Fibroblast of pulmonary artery (primary cell): ENCODE data around the gene LPAR1.
"Not testable (repeated sequence)": the region's sequence is repeated elsewhere in the genome, so short reads cannot be mapped to it uniquely, and the experiment has no call there.

Experiments used
- DNase-seq: peaks from one replicate; pipeline ENCODE4 v3.0.0-alpha.2; 2010; ENCODE audit warnings: low read depth
- H3K4me3 ChIP-seq: replicated peaks from 2 replicates; pipeline ENCODE4 v1.5.1; 2011; ENCODE audit warnings: low read depth, mild to moderate bottlenecking, control low read depth, low read length, moderate library complexity
- CTCF ChIP-seq: IDR thresholded peaks from 2 replicates; pipeline ENCODE4 v1.5.1; 2011; ENCODE audit warnings: mild to moderate bottlenecking, control low read depth, low read length, inconsistent platforms; ENCODE audit errors: missing control alignments

Gene LPAR1

GRCh38 chr9:110837401-110838005 is 200.8 kb downstream of the LPAR1 start:
- DNase-seq: no peak
- no peak for TF ChIP-seq CTCF
- no peak overlapping the region for H3K4me3 ChIP-seq

GRCh38 chr9:110835859-110836271 is 202.4 kb downstream of the LPAR1 start:
- H3K4me3 ChIP-seq: no peak overlapping the region
- no peak for DNase-seq
- no peak for TF ChIP-seq CTCF

- peak; percentile 85 for DNase-seq
- H3K4me3 ChIP-seq: no peak overlapping the region
- TF ChIP-seq CTCF: no peak
Observed at GRCh38 chr9:110835404-110835803, 202.9 kb downstream of the LPAR1 start.

GRCh38 chr9:110832926-110833325 is 205.3 kb downstream of the LPAR1 start:
- TF ChIP-seq CTCF: no peak
- H3K4me3 ChIP-seq: no peak overlapping the region
- DNase-seq: no peak

- H3K4me3 ChIP-seq: no peak overlapping the region
- no peak for TF ChIP-seq CTCF
- DNase-seq: no peak
Observed at GRCh38 chr9:110830495-110830894, 207.8 kb downstream of the LPAR1 start.

- H3K4me3 ChIP-seq: no peak overlapping the region
- no peak for TF ChIP-seq CTCF
- DNase-seq: peak; percentile 68
Observed at GRCh38 chr9:110828264-110828663, 210.0 kb downstream of the LPAR1 start.

- not testable (repeated sequence) for H3K4me3 ChIP-seq, DNase-seq
Observed at GRCh38 chr9:110826400-110826799, 211.9 kb downstream of the LPAR1 start.
